Liver (tissue), 3 donors: ENCODE results near the gene CAB39.

Source experiments
- CTCF ChIP-seq: fragments of 150-350 bp; IDR thresholded peaks from 2 replicates; pipeline ENCODE4 v1.5.1; 2017; ENCODE audit warnings: improper control_type of control experiment, low read depth, low read length; ENCODE audit not compliant: missing input control
- EGR1 ChIP-seq, 2 donors: IDR thresholded peaks; 2 replicates each; pipeline ENCODE4 v1.6.1; 2016 to 2018; ENCODE audit warnings: antibody characterized with exemption in 2 of 2, low read depth in 2 of 2
- GABPA ChIP-seq, 2 donors: IDR thresholded peaks in 1 of 2; conservative IDR thresholded peaks in 1 of 2; 2 replicates each; pipeline ENCODE4 v1.6.1; 2016; ENCODE audit warnings: antibody characterized with exemption in 2 of 2, mild to moderate bottlenecking in 1 of 2, moderate library complexity in 1 of 2
- TAF1 ChIP-seq: conservative IDR thresholded peaks from 2 replicates; pipeline ENCODE4 v1.6.1; 2016; ENCODE audit warnings: antibody characterized with exemption, mild to moderate bottlenecking
- ZBTB33 ChIP-seq: IDR thresholded peaks from 2 replicates; pipeline ENCODE4 v1.6.1; 2016; ENCODE audit warnings: antibody characterized with exemption
- donor health status: healthy.
- donor health status: healthy.

GRCh38 chr2:230700447-230700846 lies 12.2 kb upstream of the CAB39 start:
- TF ChIP-seq EGR1 (IDR thresholded peaks at IDR 0.05; ENCODE audit: low read depth in 2 of 2) = no peak
- TF ChIP-seq CTCF = no peak
- no peak for TF ChIP-seq GABPA (IDR thresholded peaks at IDR 0.05 in 1 of 2, conservative IDR thresholded peaks at IDR 0.05 in 1 of 2)
- TF ChIP-seq TAF1 = no peak
- no peak for TF ChIP-seq ZBTB33
